H1 (cell line): ENCODE data around the gene COL17A1.

Experiments
- EZH2 ChIP-seq: fragments of 200-600 bp; sonication (generic); IDR thresholded peaks from 2 replicates; pipeline ENCODE4 v1.7.1; 2012; ENCODE audit warnings: low read depth, mild to moderate bottlenecking, moderate library complexity, low read length, inconsistent platforms; ENCODE audit not compliant: severe bottlenecking
- KDM1A ChIP-seq: fragments of 200-600, 300-600 bp; sonication (generic); IDR thresholded peaks from 2 replicates; pipeline ENCODE4 v1.7.1; 2016; ENCODE audit warnings: mild to moderate bottlenecking, low read length, borderline replicate concordance
- NANOG ChIP-seq: IDR thresholded peaks from 2 replicates; pipeline ENCODE4 v1.6.1; 2011; ENCODE audit warnings: low read length, low read depth, mild to moderate bottlenecking, inconsistent platforms; ENCODE audit not compliant: insufficient read depth, poor library complexity, severe bottlenecking
- RNF2 ChIP-seq: fragments of 200-900, 300-1000 bp; sonication (generic); IDR thresholded peaks from 2 replicates; pipeline ENCODE4 v1.7.1; 2016; ENCODE audit warnings: borderline replicate concordance, low read depth, mild to moderate bottlenecking, antibody characterized with exemption, low read length; ENCODE audit not compliant: poor library complexity, severe bottlenecking; ENCODE audit errors: missing control alignments
- TF ChIP-seq, protein P1 (sequence below), 3 experiments: IDR thresholded peaks; 1 replicate in 2 of 3; 2 replicates in 1 of 3; pipeline versions ENCODE4 v1.5.1 to v1.6.1; 2011; ENCODE audit warnings: low read length in 3 of 3, mild to moderate bottlenecking in 3 of 3, inconsistent platforms in 2 of 3, low read depth in 1 of 3, moderate library complexity in 1 of 3; ENCODE audit not compliant: insufficient read depth in 1 of 3; ENCODE audit errors: control extremely low read depth in 1 of 3

DNA sequence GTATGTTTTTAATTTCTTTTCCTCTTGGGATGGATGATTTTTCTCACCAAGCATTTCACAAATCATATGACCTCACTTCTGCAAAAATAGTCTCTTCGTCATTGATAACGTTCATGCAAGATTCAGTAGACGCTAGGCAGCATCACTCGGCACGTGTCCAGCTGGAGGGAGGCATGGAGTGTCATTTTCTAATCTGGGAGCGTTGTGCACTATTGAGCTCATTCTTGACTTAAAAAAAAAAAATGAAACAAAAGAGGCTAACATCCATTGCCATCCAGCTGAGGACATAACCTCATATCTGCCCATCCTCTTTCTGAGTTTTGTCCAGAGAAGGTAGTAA is 56.2 kb downstream of the COL17A1 start:
- TF ChIP-seq, protein P1, sequence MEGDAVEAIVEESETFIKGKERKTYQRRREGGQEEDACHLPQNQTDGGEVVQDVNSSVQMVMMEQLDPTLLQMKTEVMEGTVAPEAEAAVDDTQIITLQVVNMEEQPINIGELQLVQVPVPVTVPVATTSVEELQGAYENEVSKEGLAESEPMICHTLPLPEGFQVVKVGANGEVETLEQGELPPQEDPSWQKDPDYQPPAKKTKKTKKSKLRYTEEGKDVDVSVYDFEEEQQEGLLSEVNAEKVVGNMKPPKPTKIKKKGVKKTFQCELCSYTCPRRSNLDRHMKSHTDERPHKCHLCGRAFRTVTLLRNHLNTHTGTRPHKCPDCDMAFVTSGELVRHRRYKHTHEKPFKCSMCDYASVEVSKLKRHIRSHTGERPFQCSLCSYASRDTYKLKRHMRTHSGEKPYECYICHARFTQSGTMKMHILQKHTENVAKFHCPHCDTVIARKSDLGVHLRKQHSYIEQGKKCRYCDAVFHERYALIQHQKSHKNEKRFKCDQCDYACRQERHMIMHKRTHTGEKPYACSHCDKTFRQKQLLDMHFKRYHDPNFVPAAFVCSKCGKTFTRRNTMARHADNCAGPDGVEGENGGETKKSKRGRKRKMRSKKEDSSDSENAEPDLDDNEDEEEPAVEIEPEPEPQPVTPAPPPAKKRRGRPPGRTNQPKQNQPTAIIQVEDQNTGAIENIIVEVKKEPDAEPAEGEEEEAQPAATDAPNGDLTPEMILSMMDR (IDR thresholded peaks at IDR 0.05; ENCODE audit: control extremely low read depth in 1 of 3, insufficient read depth in 1 of 3, low read depth in 1 of 3, low read length in 3 of 3) = no peak
- TF ChIP-seq RNF2 (no peak), KDM1A (no peak), EZH2 (no peak), NANOG (no peak)
